SH-SY5Y (cell line): ENCODE data around the gene ZMYND11.

Source experiments
- GATA2 ChIP-seq: IDR thresholded peaks from 2 replicates; pipeline ENCODE4 v1.6.1; 2011; ENCODE audit warnings: mild to moderate bottlenecking, low read depth, low read length
- GATA3 ChIP-seq: IDR thresholded peaks from 2 replicates; pipeline ENCODE4 v1.6.1; 2011; ENCODE audit warnings: low read depth, mild to moderate bottlenecking, low read length, moderate library complexity

Gene ZMYND11

DNA sequence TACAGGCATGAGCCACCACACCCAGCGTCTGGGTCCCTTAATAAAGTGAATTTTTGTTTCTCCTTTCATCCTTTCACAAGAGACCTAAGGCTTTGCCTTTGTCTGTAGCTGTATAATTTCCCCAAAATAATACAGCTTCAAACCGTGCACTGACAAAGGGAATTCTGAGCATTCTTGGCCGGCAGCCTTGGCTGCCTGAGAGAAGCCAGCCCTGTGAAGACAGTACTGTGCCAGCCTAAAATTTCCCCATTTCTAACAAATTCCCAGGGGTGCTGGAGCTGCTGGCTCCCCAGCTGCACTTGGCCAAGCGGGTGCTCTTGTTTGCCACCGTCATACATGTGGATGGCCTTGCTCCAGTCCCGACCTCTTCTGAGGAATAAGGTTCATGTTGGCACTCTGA is 106.2 kb downstream of the ZMYND11 start:
- no peak for TF ChIP-seq GATA3
- TF ChIP-seq GATA2: no peak

DNA sequence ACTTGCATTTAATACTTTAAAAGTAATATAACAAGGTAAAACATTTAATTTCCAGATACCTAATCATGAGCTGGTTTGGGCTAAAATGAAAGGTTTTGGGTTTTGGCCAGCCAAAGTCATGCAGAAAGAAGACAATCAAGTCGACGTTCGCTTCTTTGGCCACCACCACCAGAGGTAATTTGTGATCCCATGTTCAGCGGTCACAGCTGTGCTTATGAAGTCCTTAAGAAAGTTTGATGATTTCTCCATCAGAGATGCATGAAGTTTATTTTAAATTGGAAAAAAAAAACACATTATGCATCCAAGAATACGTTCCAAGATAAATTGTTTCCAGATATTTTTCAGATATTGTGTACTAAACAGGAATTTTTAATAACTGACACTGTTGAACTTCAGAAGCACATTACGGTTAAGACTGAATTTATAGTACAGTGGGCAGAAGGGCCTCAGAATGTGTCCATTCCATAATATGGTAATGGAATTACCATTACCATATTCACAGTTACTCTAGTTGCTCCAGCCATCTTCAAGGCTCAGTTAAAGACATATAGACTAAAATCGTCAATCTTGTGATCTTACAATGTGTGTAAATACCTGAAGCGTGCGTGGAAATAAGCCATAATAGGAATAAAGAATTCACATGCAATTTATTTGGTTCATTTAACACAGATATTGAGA is 106.8 kb downstream of the ZMYND11 start:
- TF ChIP-seq GATA3 (no peak), GATA2 (no peak)

DNA sequence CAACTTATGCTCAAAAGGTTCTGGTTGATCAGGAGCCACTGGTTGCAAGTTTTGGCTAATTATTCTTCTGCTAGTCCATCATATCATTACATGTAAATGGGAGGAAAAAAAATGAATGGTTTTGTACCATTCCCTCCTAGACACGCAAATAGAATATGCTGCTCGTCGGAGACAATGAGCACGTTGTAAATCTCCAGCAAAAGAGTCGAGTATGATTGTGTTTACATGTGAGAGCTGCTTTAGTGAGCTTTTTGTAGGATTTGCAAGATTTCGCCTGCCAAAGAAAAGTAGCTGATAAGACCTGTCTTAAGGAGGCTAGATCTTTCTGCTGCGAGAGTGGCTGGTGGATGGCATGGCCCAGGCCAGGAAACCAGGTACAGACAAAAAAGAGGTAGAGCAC is 109.0 kb downstream of the ZMYND11 start:
- no peak for TF ChIP-seq GATA2
- no peak for TF ChIP-seq GATA3

DNA sequence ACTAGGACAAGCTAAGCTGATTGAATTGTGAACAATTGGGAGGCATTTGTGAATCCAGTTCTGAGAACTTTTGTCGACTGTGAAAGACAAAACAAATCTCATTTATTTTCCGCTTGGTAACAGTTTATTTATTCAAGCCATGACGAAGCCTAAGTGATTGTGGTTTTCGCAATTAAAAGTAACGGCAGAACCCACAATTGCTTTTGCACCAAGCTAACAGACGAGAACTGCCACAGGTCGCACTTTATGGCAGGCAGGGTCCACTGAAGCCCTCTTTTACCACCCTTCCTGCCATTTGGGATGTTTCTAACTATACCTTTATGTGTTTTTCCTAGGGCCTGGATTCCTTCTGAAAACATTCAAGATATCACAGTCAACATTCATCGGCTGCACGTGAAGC is 111.2 kb downstream of the ZMYND11 start:
- TF ChIP-seq GATA2: no peak

DNA sequence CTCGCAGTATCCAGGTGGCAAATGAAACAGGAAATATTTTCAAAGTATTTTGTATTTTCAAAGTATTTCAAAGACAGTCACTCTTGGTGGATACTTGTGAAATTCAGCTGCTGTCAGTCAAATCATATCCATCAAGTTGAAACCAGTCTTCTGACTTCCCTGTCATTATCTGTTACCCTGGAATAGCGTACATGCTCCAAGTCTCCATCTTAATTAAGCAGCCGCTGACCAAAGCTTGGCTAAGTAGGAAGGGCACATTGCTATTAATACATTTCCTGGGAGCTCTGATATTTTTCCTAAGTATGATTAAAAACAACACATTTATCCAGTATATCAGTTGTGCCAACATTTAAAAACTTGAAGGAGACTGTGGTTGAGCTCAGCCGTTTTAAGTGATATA is 112.2 kb downstream of the ZMYND11 start:
- TF ChIP-seq GATA3 (no peak), GATA2 (no peak)

DNA sequence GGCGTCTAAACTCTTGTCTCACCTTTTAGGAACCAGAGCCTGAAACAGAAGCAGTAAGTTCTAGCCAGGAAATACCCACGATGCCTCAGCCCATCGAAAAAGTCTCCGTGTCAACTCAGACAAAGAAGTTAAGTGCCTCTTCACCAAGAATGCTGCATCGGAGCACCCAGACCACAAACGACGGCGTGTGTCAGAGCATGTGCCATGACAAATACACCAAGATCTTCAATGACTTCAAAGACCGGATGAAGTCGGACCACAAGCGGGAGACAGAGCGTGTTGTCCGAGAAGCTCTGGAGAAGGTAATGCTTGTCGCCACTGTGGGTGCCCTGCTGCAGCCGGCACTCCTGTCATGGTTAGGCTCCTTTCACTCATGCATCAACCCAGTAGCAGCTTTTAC is 113.1 kb downstream of the ZMYND11 start:
- TF ChIP-seq GATA2 (no peak), GATA3 (no peak)

DNA sequence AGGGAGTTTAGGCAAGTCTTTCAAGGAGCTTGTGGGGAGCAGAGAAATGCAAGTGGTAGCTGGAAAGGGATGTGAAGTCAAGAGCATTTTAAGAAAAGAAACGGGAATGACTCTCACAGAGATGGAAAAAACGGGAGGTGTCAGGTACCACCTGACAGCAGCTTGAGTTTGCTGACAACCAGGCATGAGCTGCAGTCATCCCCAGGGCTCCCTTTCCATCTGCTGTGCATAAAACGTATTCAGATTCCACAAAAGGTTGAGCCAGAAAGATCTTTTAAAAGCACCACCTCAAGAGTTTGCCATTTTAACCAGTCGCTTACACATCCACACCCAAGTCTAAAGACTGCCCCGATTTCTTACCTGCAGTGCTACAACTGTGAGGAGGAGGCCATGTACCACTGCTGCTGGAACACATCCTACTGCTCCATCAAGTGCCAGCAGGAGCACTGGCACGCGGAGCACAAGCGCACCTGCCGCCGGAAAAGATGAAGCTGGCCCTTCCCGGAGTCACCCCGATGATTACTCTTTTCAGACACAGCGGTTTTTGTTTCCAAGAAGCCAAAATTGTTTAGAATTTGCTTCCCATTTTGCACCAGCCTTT is 116.8 kb downstream of the ZMYND11 start:
- no peak for TF ChIP-seq GATA2
- no peak for TF ChIP-seq GATA3

DNA sequence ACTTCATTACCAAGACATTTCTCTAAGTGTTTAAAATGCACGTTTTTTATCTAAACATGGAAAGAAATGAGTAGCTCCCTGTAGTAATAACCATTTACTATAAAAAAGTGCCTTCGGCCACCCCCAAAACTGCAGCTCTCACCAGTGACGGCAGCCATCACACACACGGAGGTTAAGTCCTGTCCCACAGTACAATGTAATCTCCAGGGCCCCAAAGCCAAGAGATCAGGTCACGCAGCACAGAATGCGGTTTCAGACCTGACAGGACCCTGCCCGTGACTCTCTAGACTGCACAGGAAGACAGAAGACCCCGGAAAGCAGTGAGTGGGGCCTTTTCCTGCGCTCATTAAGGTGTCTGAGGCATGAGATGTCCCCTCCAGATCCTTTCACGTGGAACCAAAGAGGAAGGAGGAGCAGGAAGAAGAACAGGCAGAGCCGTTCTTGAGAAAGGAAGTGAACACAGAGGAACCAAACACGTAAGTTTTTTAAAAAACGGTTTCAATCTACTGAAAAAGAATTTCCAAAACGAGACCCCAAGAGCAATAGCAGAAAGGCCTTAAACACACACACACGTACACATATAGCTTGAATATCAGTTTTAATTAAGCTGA is 125.7 kb downstream of the ZMYND11 start:
- TF ChIP-seq GATA2 (no peak), GATA3 (no peak)

DNA sequence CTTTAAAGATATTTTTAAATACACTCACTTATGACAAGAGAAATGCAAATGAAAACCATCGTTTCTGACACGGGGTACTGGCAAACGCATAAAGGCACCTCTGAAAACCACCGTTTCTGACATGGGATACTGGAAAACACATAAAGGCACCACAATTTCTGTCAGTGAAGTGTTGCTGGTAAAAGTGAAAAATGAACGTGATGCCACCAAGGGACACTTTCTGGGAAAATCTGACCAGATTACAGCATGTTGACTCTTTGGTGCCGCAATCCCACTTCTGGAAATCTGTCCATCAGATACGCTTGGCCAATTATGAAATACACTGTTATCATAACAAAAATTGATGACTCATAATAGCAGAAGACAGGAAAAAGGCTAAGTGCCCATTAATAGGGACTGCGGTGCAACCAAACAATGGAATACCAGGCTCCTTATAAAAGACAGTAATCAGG is 131.7 kb downstream of the ZMYND11 start:
- no peak for TF ChIP-seq GATA2
- no peak for TF ChIP-seq GATA3

DNA sequence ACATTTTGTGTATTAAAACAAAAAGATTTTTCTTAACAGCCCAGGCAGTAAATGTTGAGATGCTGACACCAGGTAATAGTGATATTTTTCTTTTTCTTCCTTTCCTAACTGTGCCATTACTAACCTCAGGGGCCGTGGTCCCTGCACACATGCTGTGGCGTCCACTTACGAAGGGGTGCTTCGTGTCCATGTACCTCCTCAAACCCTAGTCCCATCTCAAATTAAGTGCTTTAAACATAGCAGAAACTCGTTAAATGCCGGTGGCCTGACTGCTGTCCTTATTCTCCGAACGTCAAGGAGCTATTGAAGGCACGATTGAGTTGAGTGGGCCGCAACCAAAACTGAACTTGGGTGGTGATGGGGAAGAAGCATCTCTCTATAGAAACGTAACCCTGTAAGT is 132.4 kb downstream of the ZMYND11 start:
- no peak for TF ChIP-seq GATA2
- TF ChIP-seq GATA3: no peak

DNA sequence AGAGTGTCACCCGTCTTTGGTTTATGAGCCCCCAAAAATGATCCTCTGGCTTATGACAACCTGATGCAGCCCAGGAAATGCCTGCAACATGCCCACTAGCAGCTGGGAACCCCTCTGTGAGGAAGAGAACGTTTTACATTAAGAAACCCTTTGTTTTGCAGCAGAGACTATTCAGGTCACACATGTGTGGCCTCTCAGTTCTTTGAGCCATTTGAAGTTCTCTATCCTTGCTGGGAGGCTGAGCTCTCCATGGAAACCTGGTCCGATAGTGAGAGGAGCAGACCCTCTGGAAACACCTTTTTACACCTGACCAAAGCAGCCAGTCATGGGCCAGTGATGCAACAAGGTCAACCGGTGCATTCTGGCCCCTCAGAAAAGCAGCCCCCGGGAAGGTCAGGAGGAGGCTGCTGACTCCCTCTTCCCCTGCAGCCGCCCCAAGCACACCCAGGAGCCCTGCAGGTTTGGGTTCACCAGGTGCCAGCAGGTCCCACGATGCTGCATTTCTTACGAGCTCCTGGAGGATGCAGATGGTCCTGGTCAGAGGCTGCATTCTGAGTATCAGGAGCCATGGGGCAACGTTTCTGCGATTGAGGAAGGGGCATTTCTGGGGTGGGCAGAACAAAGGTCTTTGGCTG is 134.3 kb downstream of the ZMYND11 start:
- TF ChIP-seq GATA3 (no peak), GATA2 (no peak)

DNA sequence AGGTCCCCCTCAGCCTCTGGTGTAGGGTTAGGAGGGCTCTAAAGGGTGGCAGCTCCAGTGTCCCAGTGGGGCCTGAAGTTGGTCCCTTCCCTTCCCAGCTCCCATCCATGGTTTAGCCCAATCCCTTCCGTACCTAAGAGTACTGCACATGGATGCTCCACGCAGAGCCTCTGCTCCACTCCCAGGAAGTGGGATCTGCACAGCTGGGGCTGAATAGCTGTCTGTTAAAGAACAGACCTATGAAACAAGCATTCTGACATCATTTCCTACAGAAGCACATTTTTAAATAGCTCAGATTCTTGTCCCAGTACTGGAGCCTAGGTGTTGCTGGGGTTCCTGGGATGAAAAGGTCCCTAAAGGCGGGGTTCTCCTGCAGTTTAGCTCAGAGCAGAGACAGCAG is 135.9 kb downstream of the ZMYND11 start:
- TF ChIP-seq GATA2 (no peak), GATA3 (no peak)

DNA sequence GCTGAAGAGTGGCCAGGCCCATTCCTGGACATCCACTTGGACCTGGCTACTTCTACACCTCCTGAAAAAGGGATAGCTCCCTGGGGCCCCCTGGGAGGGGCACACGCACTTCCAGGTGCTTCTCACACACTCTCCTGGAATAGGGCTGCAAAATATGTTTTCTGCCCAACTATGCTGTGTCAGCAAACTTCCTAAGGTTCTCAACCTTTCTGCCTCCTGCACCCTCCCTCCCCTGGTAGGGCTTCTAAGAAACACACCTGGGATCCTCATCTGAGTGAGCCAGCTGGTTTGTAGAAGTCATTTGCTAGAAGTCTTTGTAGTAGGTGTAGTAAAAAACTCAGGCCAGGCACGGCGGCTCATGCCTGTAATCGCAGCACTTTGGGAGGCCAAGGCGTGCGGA is 136.5 kb downstream of the ZMYND11 start:
- TF ChIP-seq GATA2 (no peak), GATA3 (no peak)

DNA sequence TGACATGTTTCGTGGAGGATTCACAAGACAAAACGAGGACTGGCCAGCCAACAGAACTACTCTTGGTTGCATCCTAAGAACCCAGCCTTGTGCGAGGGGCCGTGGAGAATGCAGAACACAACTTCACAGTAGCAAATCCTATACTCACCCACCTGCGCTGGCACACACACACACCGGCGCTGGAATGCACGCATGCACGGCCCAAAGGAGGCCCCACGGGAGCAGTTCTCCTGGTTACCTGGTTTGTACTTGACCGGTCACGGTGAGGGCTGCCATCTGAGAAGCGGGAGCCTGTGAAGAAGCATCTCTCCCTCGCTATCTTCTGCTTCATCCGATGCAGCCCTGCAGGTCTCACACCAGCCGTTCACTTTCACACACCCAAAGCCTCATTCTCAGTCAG is 137.8 kb downstream of the ZMYND11 start:
- TF ChIP-seq GATA3: no peak

DNA sequence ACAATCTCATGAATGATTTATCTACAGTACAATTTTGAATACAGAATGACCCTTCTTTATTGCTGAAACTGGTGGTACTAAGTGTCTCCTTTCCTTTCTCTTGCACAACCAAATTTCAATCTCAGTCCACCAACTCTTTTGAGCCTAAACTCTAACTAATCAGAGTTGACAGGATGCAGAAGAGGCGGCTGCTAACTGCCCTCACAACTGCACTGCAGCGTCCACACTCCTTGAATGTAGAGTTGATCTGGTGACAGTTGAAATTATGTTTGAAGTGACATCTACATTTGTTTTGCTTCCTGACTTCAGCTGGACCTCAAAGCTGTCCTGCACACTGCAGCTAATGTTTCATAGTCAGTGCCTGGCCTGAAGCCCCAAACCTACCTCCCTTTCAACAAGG is 139.6 kb downstream of the ZMYND11 start:
- TF ChIP-seq GATA2 (no peak), GATA3 (no peak)
